ENCODE results near the gene NCF2.
"Not testable (repeated sequence)": the region's sequence is repeated elsewhere in the genome, so short reads cannot be mapped to it uniquely, and the experiment has no call there.

Gene NCF2

DNA sequence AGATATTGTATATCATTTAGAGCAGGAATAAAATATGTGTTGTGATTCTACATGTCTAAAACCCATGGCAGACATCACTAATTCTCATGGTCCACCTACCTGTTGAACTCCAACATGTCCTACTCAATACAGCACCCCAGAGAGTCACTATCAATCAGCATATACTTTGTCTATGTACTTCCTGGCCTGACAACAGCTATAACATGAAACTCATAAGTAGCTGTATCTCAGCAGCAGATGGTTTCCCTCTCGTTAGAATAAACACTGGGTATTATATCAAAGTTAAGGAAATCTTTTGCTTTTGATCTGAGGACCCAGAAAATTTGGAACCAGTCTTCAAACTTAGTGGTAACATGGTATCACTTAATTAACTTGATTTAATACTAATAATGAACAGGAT lies 29.5 kb upstream of the NCF2 start:
- no peak overlapping the region for H3K4me3 ChIP-seq (ENCODE audit: low read depth, low read length)
- TF ChIP-seq, protein P1, sequence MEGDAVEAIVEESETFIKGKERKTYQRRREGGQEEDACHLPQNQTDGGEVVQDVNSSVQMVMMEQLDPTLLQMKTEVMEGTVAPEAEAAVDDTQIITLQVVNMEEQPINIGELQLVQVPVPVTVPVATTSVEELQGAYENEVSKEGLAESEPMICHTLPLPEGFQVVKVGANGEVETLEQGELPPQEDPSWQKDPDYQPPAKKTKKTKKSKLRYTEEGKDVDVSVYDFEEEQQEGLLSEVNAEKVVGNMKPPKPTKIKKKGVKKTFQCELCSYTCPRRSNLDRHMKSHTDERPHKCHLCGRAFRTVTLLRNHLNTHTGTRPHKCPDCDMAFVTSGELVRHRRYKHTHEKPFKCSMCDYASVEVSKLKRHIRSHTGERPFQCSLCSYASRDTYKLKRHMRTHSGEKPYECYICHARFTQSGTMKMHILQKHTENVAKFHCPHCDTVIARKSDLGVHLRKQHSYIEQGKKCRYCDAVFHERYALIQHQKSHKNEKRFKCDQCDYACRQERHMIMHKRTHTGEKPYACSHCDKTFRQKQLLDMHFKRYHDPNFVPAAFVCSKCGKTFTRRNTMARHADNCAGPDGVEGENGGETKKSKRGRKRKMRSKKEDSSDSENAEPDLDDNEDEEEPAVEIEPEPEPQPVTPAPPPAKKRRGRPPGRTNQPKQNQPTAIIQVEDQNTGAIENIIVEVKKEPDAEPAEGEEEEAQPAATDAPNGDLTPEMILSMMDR (IDR thresholded peaks at IDR 0.05; ENCODE audit: insufficient read depth, low read length, missing control alignments), result no peak
- DNase-seq (ENCODE audit: low read depth, low spot score), result no peak
- ChIA-PET POLR2A (interaction anchor here (0.7 kb wide), 1 partner anchor 11 kb away, joined by 3 read pairs; no protein-coding TSS in a partner anchor), CTCF (interaction anchor here (0.6 to 1.4 kb wide), 3 partner anchors 9 to 14 kb away, joined by 3 to 5 read pairs (median 4); no protein-coding TSS in a partner anchor)

DNA sequence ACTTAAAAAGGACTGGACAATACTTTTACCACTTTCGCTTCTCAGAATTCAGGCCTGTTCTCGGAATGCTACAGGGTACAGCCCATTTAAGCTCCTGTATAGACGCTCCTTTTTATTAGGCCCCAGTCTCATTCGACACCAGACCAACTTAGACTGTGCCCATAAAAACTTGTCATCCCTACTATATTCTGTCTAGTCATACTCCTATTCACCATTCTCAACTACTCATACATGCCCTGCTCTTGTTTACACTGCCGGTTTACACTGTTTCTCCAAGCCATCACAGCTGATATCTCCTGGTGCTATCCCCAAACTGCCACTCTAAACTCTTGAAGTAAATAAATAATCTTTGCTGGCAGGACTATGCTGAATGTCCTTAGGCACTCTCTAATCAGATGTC lies 27.9 kb upstream of the NCF2 start:
- POLR2A ChIA-PET; H3K4me3 ChIP-seq (ENCODE audit: low read depth, low read length); CTCF ChIA-PET; DNase-seq (ENCODE audit: low read depth, low spot score): not testable (repeated sequence)

DNA sequence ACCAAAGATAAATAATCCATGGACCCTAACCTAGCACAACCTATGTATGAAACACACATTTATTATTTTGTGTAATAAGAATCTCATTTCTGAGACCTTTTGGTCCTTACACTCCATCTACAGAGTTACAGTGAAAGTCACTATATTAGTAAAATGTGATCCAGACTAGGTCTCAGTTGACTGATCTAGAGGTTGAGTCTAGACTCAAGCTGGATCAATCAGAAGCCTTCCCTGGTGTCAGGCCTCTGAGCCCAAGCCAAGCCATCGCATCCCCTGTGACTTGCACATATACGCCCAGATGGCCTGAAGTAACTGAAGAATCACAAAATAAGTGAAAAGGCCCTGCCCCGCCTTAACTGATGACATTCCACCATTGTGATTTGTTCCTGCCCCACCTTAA lies 22.7 kb upstream of the NCF2 start:
- POLR2A ChIA-PET; DNase-seq (ENCODE audit: low read depth, low spot score); H3K4me3 ChIP-seq (ENCODE audit: low read depth, low read length): not testable (repeated sequence)
- CTCF ChIA-PET, result interaction anchor here (0.8 to 1.2 kb wide), 2 partner anchors 14 to 21 kb away, joined by 3 to 4 read pairs; no protein-coding TSS in a partner anchor

DNA sequence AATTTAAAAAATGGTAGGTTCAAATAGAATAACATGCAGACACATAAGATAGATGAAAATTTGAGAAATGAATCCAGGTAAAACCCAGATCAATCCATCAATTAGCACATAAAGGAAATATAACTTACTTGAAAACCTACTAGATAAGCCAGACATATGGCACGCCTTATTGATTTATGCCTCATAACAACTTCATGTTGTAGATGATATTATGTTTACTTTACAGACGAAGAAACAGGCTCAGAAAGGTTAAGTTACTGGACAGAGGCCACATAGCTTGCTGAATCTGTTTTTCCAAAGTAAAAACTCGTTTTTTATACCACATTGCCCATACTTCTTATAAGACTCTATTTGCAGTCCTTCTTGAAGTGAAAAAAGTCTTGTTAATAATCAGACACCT lies 22.1 kb upstream of the NCF2 start:
- no peak overlapping the region for H3K4me3 ChIP-seq (ENCODE audit: low read depth, low read length)
- TF ChIP-seq, protein P1 (IDR thresholded peaks at IDR 0.05; ENCODE audit: insufficient read depth, low read length, missing control alignments), result no peak
- POLR2A ChIA-PET, result no interaction called here
- CTCF ChIA-PET, result interaction anchor here (1.2 kb wide), 1 partner anchor 21 kb away, joined by 4 read pairs; no protein-coding TSS in a partner anchor
- no peak for DNase-seq (ENCODE audit: low read depth, low spot score)

DNA sequence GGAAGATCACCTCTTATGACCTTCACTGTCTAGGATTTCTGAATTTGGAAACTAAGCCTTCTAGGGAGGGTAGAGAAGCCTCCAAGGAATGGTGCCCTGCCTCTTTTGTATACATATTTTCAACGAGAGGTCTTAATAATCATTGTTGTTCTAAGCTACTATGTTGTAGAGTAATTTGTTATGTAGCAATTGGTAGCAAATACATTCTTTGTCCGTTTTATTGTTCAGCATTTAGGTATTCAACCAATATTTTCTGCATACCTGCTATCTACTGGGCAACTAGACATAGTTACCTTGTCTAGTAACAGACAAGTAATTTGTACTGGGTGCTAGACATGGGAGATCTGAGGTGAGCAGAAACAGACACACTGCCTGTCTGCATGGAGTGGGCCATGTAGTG lies 20.8 kb upstream of the NCF2 start:
- no peak for DNase-seq (ENCODE audit: low read depth, low spot score)
- TF ChIP-seq, protein P1 (IDR thresholded peaks at IDR 0.05; ENCODE audit: insufficient read depth, low read length, missing control alignments), result no peak
- ChIA-PET POLR2A (no interaction called here), CTCF (interaction anchor here (0.5 to 2.3 kb wide), 3 partner anchors 12 to 64 kb away, joined by 3 to 6 read pairs (median 4); no protein-coding TSS in a partner anchor)
- no peak overlapping the region for H3K4me3 ChIP-seq (ENCODE audit: low read depth, low read length)

DNA sequence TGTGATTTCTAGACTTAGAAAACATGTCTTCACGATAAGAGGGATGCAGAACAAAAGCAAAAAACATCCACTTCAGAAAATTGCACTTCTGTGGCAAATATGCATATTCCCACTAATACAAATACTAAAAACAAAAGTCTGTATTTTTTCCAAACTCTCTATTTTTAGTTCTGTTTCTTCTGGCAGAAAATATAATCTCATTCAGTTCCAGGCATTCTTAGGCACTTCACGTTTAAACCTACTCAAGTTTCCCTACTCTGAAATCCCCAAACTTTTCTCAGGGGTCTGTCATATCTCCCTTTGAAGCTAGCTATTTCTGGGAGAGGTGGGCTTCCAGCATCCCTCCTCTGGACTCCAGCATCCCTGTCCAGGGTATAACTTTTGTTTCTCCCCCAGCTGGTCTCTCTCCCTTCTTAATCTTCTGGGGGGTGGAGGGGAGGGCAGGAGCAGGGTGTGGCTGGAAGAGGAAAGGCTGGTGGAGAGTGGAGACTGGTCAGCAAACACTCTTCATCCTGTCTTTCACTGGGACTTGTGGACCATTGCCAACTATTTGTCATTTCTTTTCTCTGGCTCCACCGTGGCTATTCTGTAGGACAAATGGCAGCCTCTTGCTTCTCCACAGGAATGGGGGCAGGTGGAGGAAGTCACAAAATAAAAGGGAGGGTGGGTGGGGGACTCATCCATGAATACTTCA lies 19.6 kb upstream of the NCF2 start:
- no peak for DNase-seq (ENCODE audit: low read depth, low spot score)
- ChIA-PET CTCF (interaction anchor here (0.7 to 3.7 kb wide), 13 partner anchors 9 to 330 kb away, joined by 3 to 18 read pairs (median 4); no protein-coding TSS in a partner anchor), POLR2A (interaction anchor here (1.0 kb wide), 1 partner anchor 23 kb away, joined by 3 read pairs; no protein-coding TSS in a partner anchor)
- TF ChIP-seq, protein P1 (IDR thresholded peaks at IDR 0.05; ENCODE audit: insufficient read depth, low read length, missing control alignments), result no peak
- H3K4me3 ChIP-seq (ENCODE audit: low read depth, low read length), result no peak overlapping the region

DNA sequence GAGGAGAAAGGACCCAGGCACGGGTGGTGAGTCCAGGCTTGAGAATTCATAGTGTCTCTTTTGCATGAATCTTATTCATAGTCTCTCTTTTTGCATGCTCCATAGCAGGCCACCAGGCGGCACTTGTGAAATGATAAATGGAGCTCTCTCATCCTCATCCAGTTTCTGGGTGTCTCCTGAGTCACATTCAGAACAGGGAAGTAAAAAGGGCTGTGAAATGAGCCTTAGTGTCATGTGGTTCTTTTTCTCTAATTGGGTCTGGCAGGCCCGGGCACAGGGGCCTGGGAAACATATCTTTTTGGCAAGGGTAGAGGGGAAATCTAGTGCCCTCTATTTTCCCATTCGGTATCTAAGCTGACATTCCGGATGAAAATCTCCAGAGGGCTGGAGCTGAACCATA lies 19.1 kb upstream of the NCF2 start:
- H3K4me3 ChIP-seq (ENCODE audit: low read depth, low read length), result no peak overlapping the region
- no peak for DNase-seq (ENCODE audit: low read depth, low spot score)
- ChIA-PET CTCF (interaction anchor here (0.7 to 3.7 kb wide), 13 partner anchors 9 to 330 kb away, joined by 3 to 18 read pairs (median 4); no protein-coding TSS in a partner anchor), POLR2A (interaction anchor here (0.6 to 1.0 kb wide), 2 partner anchors 11 to 24 kb away, joined by 3 read pairs; no protein-coding TSS in a partner anchor)
- TF ChIP-seq, protein P1 (IDR thresholded peaks at IDR 0.05; ENCODE audit: insufficient read depth, low read length, missing control alignments), result peak; percentile 42

Data from AG04449 (cell line).